ENCODE results near the gene IL1RL1. TPM values are rescaled to one million over a fixed set of nuclear protein-coding genes. Genes with fewer than 3 reads are reported as not detected.
A peak's percentile ranks its signal among the peaks of the same experiment; 100 is the strongest.

IL1RL1 gene
- total and polyA plus RNA-seq, 5 donors from 2014 or later, result 0.89 TPM; not detected in 4

DNA sequence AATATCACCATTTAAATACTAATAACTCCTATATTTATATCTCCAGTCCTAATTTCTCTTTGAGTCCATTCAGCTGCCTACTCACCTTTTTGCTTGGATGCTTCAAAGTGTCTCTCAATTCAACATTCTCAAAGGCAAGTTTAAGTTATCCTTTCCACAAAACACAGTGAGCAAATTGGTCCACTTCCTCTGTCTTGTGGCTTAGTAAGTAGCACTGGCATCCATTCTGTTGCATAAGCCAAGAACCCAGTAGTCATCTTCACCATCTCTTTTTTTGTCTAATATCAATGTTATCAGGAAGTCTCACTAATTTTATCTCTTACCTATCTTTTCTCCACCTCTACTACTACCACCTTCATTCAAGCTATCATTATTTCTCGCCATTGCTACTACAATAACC, 27.4 kb upstream of the IL1RL1 start:
- Histone ChIP-seq H3K4me3 (ENCODE audit: low read depth, low read length) (no peak overlapping the region), H3K27ac (ENCODE audit: insufficient read depth, low read length, poor library complexity, severe bottlenecking) (no peak overlapping the region), H3K4me1 (ENCODE audit: control insufficient read depth, insufficient read depth, low read length, poor library complexity, severe bottlenecking) (no peaks in the 10 kb centered on the region), H3K36me3 (ENCODE audit: control insufficient read depth, insufficient read depth, low read length) (no peaks in the 10 kb centered on the region), H3K27me3 (ENCODE audit: control insufficient read depth, insufficient read depth, low read length) (no peaks in the 10 kb centered on the region), H3K9me3 (ENCODE audit: control insufficient read depth in 2 of 2, low read length in 2 of 2) (no peaks in the 10 kb centered on the region)
- Mint-ChIP-seq H3K4me1 (no peaks in the 10 kb centered on the region), H3K9me3 (no peaks in the 10 kb centered on the region), H3K4me3 (no peak overlapping the region), H3K27me3 (peaks cover 19% of the 10 kb centered on the region), H3K36me3 (no peaks in the 10 kb centered on the region), H3K27ac (no peak overlapping the region)
- ATAC-seq (ENCODE audit: low read depth in 2 of 2) (no peak), DNase-seq (no peak)

DNA sequence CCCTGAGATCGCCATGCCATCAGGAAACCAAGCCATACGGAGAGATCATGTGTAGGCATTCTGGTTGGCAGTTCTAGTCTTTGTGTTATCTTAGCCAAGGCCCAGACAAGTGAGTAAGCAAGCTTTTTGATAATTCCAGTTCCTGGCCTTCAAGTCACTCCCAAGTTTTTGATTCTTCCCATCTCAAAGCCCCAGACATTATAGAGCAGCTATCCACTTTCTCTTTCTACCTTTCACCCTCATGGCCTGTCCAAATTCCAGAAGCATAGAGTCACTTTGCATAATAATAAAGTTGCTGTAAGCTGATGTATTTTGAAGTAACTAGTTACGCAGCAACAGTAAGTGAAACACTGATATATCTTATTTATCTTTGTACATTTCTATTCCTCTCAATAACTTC, 26.8 kb upstream of the IL1RL1 start:
- Histone ChIP-seq H3K9me3 (ENCODE audit: control insufficient read depth in 2 of 2, low read length in 2 of 2) (no peaks in the 10 kb centered on the region), H3K4me3 (ENCODE audit: low read depth, low read length) (no peak overlapping the region), H3K36me3 (ENCODE audit: control insufficient read depth, insufficient read depth, low read length) (no peaks in the 10 kb centered on the region), H3K27me3 (ENCODE audit: control insufficient read depth, insufficient read depth, low read length) (no peaks in the 10 kb centered on the region), H3K4me1 (ENCODE audit: control insufficient read depth, insufficient read depth, low read length, poor library complexity, severe bottlenecking) (no peaks in the 10 kb centered on the region), H3K27ac (ENCODE audit: insufficient read depth, low read length, poor library complexity, severe bottlenecking) (no peak overlapping the region)
- peaks cover 20% of the 10 kb centered on the region for H3K27me3 Mint-ChIP-seq
- DNase-seq (no peak), ATAC-seq (ENCODE audit: low read depth in 2 of 2) (no peak)
- H3K27ac Mint-ChIP-seq, result no peak overlapping the region
- H3K4me1 Mint-ChIP-seq, result no peaks in the 10 kb centered on the region
- H3K4me3 Mint-ChIP-seq, result no peak overlapping the region
- H3K9me3 Mint-ChIP-seq, result no peaks in the 10 kb centered on the region
- no peaks in the 10 kb centered on the region for H3K36me3 Mint-ChIP-seq

DNA sequence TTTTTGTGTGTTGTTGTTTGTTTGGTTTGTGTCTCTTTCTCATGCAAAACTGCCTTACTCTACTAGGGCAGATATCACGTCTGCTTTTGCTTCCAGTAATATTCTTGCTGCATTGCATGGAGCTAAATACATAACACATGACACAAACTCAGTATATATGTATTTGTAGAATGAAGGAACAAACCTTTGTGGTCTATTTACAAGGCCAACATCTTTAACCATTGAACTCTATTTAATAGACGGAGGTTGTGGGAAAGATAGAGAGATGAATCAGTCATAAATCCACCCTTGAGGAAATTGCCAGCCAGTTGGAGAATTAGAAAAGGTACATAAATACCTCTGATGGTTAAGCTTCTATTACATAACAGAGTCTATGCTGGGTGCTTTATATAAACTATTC, 26.0 kb upstream of the IL1RL1 start:
- no peaks in the 10 kb centered on the region for H3K9me3 ChIP-seq (ENCODE audit: control insufficient read depth in 2 of 2, low read length in 2 of 2)
- H3K27me3 Mint-ChIP-seq, result peaks cover 20% of the 10 kb centered on the region
- ATAC-seq (ENCODE audit: low read depth in 2 of 2) (no peak), DNase-seq (no peak)
- no peaks in the 10 kb centered on the region for H3K9me3 Mint-ChIP-seq
- H3K36me3 Mint-ChIP-seq, result no peaks in the 10 kb centered on the region
- no peak overlapping the region for H3K27ac ChIP-seq (ENCODE audit: insufficient read depth, low read length, poor library complexity, severe bottlenecking)
- H3K4me3 Mint-ChIP-seq, result no peak overlapping the region
- H3K27ac Mint-ChIP-seq, result no peak overlapping the region
- no peak overlapping the region for H3K4me3 ChIP-seq (ENCODE audit: low read depth, low read length)
- no peaks in the 10 kb centered on the region for H3K36me3 ChIP-seq (ENCODE audit: control insufficient read depth, insufficient read depth, low read length)
- H3K4me1 Mint-ChIP-seq, result no peaks in the 10 kb centered on the region
- H3K4me1 ChIP-seq (ENCODE audit: control insufficient read depth, insufficient read depth, low read length, poor library complexity, severe bottlenecking), result no peaks in the 10 kb centered on the region
- H3K27me3 ChIP-seq (ENCODE audit: control insufficient read depth, insufficient read depth, low read length), result no peaks in the 10 kb centered on the region

DNA sequence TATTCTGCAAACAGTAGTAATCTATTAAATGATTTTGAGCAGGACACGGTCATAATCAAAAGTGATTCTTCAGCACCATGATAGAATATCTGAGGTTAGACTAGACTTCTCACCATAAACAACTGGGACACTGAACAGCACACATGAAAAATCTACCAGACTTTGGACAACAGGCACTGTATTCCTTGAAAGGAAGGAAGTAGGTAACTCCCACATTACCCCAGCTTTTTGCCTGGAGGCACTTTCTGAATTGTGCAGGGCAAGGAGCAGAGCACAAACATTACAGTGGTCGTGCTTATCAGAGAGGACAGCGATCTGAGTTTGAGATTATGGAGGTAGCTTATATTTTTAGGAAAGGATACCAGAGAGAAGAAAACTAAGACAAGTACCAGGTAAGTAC, 25.3 kb upstream of the IL1RL1 start:
- no peak overlapping the region for H3K27ac Mint-ChIP-seq
- no peak overlapping the region for H3K27ac ChIP-seq (ENCODE audit: insufficient read depth, low read length, poor library complexity, severe bottlenecking)
- H3K27me3 Mint-ChIP-seq, result peaks cover 20% of the 10 kb centered on the region
- no peaks in the 10 kb centered on the region for H3K36me3 ChIP-seq (ENCODE audit: control insufficient read depth, insufficient read depth, low read length)
- no peak overlapping the region for H3K4me3 Mint-ChIP-seq
- no peaks in the 10 kb centered on the region for H3K36me3 Mint-ChIP-seq
- H3K27me3 ChIP-seq (ENCODE audit: control insufficient read depth, insufficient read depth, low read length), result no peaks in the 10 kb centered on the region
- H3K4me3 ChIP-seq (ENCODE audit: low read depth, low read length), result no peak overlapping the region
- no peaks in the 10 kb centered on the region for H3K9me3 Mint-ChIP-seq
- no peaks in the 10 kb centered on the region for H3K4me1 ChIP-seq (ENCODE audit: control insufficient read depth, insufficient read depth, low read length, poor library complexity, severe bottlenecking)
- no peaks in the 10 kb centered on the region for H3K4me1 Mint-ChIP-seq
- H3K9me3 ChIP-seq (ENCODE audit: control insufficient read depth in 2 of 2, low read length in 2 of 2), result no peaks in the 10 kb centered on the region
- ATAC-seq (ENCODE audit: low read depth in 2 of 2) (no peak), DNase-seq (no peak)

DNA sequence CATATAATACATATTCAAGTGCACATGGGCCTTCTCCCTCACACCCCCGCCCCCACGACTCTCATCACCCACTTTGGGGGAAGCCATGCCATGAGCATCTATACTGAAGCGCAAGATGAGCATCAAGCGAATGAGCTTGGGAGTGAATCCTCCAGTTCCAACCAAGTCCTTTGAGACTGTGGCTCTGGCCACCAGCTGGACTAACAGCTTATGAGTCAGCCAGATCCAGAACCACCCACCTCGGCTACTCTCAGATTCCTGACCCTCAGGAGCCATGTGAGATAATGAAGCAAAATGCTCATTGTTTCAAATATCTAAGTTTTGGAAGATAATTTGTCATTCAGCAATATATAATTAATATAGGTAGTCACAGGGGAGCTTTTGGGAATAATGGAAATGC, 22.2 kb upstream of the IL1RL1 start:
- peaks cover 0 to 4% (median 2%) of the 10 kb centered on the region in 4 donors for H3K4me1 Mint-ChIP-seq

DNA sequence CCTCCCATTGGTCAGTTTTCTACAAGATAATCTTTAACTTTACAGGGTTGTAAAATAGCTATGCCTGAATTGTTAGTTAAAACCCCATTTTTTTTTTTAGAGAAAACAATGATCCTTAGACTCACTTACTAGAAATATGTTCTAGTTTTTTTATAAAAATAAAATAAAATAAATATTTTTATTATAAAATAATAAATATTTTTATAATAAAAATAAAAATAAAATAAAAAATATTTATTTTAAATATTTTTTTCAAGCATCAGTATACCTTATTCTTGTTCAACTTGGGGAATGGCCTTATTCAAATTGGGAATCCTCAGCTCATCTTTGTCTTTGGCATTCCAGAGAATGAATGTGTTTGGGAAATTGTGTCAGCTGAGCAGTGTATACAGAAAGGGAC, 20.8 kb upstream of the IL1RL1 start:
- Histone ChIP-seq H3K9me3 (ENCODE audit: control insufficient read depth in 2 of 2, low read length in 2 of 2) (no peaks in the 10 kb centered on the region), H3K36me3 (ENCODE audit: control insufficient read depth, insufficient read depth, low read length) (no peaks in the 10 kb centered on the region), H3K4me1 (ENCODE audit: control insufficient read depth, insufficient read depth, low read length, poor library complexity, severe bottlenecking) (no peaks in the 10 kb centered on the region), H3K27ac (ENCODE audit: insufficient read depth, low read length, poor library complexity, severe bottlenecking) (no peak overlapping the region), H3K4me3 (ENCODE audit: low read depth, low read length) (no peak overlapping the region), H3K27me3 (ENCODE audit: control insufficient read depth, insufficient read depth, low read length) (peaks cover 2% of the 10 kb centered on the region)
- Mint-ChIP-seq H3K27me3 (peaks cover 19% of the 10 kb centered on the region), H3K4me3 (no peak overlapping the region), H3K4me1 (peaks cover 0 to 12% (median 2%) of the 10 kb centered on the region in 4 donors), H3K27ac (no peak overlapping the region), H3K36me3 (no peaks in the 10 kb centered on the region), H3K9me3 (no peaks in the 10 kb centered on the region)
- DNase-seq (no peak), ATAC-seq (ENCODE audit: low read depth in 2 of 2) (no peak)

More for the DNA sequence above, 22.2 kb upstream of the IL1RL1 start:
- H3K4me1 ChIP-seq (ENCODE audit: control insufficient read depth, insufficient read depth, low read length, poor library complexity, severe bottlenecking), result no peaks in the 10 kb centered on the region
- no peaks in the 10 kb centered on the region for H3K9me3 ChIP-seq (ENCODE audit: control insufficient read depth in 2 of 2, low read length in 2 of 2)
- no peak overlapping the region for H3K27ac ChIP-seq (ENCODE audit: insufficient read depth, low read length, poor library complexity, severe bottlenecking)
- H3K36me3 Mint-ChIP-seq, result no peaks in the 10 kb centered on the region
- ATAC-seq (ENCODE audit: low read depth in 2 of 2) (no peak), DNase-seq (no peak)
- H3K4me3 ChIP-seq (ENCODE audit: low read depth, low read length), result no peak overlapping the region
- no peak overlapping the region for H3K27ac Mint-ChIP-seq
- no peaks in the 10 kb centered on the region for H3K36me3 ChIP-seq (ENCODE audit: control insufficient read depth, insufficient read depth, low read length)
- no peaks in the 10 kb centered on the region for H3K9me3 Mint-ChIP-seq
- peaks cover 19% of the 10 kb centered on the region for H3K27me3 Mint-ChIP-seq
- H3K4me3 Mint-ChIP-seq, result no peak overlapping the region
- peaks cover 2% of the 10 kb centered on the region for H3K27me3 ChIP-seq (ENCODE audit: control insufficient read depth, insufficient read depth, low read length)

DNA sequence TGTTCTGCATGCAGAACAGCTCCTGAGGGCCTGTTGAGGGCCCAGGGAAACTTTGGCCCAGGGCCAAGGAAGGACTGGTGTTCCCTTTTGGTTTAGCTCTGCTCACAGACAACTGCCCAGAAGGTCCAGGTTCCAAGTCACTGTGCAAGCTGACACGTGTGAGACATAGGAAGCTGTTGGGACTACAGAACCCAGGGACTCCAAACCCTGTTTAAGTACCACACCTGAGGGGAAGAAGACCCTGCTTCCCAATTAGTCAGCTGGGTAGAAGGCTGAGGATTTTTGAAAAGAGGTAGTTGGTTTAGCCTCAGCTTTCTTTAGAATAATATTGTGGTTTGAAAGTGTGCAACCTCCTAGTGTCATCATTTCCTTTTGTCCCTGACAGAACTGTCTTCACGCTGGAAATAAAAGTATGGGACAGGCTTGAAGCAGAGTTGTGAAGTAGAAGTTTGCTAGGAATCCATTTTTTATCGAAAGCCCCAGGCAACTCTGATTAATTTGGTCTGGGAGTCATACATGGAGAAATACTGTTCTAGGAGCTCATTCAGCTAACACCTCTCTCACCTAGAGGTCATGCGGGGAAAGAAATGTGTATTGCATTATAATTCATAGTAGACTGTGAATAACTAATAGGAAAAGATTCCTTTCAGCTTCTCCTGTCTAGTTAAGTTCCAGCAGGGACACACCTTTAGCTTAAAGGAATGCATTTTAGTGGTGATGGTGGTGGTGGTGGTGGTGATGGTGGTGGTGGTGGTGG, 19.9 kb upstream of the IL1RL1 start:
- peaks cover 13% of the 10 kb centered on the region for H3K27me3 Mint-ChIP-seq
- H3K4me3 Mint-ChIP-seq, result no peak overlapping the region
- no peaks in the 10 kb centered on the region for H3K36me3 ChIP-seq (ENCODE audit: control insufficient read depth, insufficient read depth, low read length)
- no peaks in the 10 kb centered on the region for H3K9me3 Mint-ChIP-seq
- H3K9me3 ChIP-seq (ENCODE audit: control insufficient read depth in 2 of 2, low read length in 2 of 2), result no peaks in the 10 kb centered on the region
- H3K27me3 ChIP-seq (ENCODE audit: control insufficient read depth, insufficient read depth, low read length), result peaks cover 2% of the 10 kb centered on the region
- H3K4me3 ChIP-seq (ENCODE audit: low read depth, low read length), result no peak overlapping the region
- DNase-seq (no peak), ATAC-seq (ENCODE audit: low read depth in 2 of 2) (no peak)
- H3K27ac ChIP-seq (ENCODE audit: insufficient read depth, low read length, poor library complexity, severe bottlenecking), result no peak overlapping the region
- H3K27ac Mint-ChIP-seq, result no peak overlapping the region
- no peaks in the 10 kb centered on the region for H3K36me3 Mint-ChIP-seq
- H3K4me1 ChIP-seq (ENCODE audit: control insufficient read depth, insufficient read depth, low read length, poor library complexity, severe bottlenecking), result no peaks in the 10 kb centered on the region
- peaks cover 0 to 15% (median 2%) of the 10 kb centered on the region in 4 donors for H3K4me1 Mint-ChIP-seq

DNA sequence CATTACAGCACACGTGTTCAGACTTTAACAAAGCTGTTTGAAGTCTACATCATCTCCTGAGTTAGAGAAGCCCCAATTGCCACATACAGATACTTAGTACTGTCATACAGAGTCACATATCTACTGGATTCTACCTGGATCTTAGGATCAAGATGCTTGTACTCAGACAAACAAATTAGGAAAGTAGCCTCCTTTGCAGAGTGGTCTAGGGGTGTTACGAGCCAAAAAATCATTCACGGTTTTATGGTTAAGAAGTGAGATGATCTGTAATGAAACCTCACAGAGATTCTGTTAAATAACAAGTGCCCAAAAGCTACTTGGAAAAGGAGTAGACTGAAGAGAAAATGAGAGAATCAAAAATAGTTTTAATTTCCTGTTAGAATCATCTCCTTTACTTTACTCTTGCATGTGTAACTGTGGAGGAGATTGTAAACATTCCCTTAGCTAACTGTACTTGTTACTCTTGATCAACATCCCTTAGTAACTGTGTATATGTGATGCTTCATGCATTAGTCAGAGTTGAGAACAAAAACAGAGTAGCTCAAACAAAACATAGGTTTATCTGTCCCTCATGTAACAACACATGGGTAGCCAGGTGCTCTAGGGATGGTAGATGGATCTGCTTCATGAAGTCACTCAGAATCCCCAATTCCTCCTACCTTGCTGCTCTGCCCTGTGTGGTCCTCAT, 16.4 kb upstream of the IL1RL1 start:
- no peak overlapping the region for H3K4me3 Mint-ChIP-seq
- peak overlapping the region in 1 of 3 donors; percentile 57 for H3K27ac Mint-ChIP-seq
- ATAC-seq (ENCODE audit: low read depth in 2 of 2) (peak; percentile 55 to 60), DNase-seq (peak in 1 of 3 donors; percentile 56)
- Histone ChIP-seq H3K4me1 (ENCODE audit: control insufficient read depth, insufficient read depth, low read length, poor library complexity, severe bottlenecking) (no peaks in the 10 kb centered on the region), H3K9me3 (ENCODE audit: control insufficient read depth in 2 of 2, low read length in 2 of 2) (no peaks in the 10 kb centered on the region), H3K27ac (ENCODE audit: insufficient read depth, low read length, poor library complexity, severe bottlenecking) (no peak overlapping the region), H3K4me3 (ENCODE audit: low read depth, low read length) (no peak overlapping the region), H3K27me3 (ENCODE audit: control insufficient read depth, insufficient read depth, low read length) (peaks cover 2% of the 10 kb centered on the region), H3K36me3 (ENCODE audit: control insufficient read depth, insufficient read depth, low read length) (no peaks in the 10 kb centered on the region)
- H3K27me3 Mint-ChIP-seq, result peaks cover 12% of the 10 kb centered on the region
- H3K4me1 Mint-ChIP-seq, result peaks cover 0 to 15% (median 2%) of the 10 kb centered on the region in 4 donors
- H3K9me3 Mint-ChIP-seq, result no peaks in the 10 kb centered on the region
- no peaks in the 10 kb centered on the region for H3K36me3 Mint-ChIP-seq
